HepG2 (cell line): ENCODE results near the gene FAM90A1. TPM values are rescaled to one million over a fixed set of nuclear protein-coding genes. Genes with fewer than 3 reads are reported as not detected.
"Not testable (repeated sequence)": the region's sequence is repeated elsewhere in the genome, so short reads cannot be mapped to it uniquely, and the experiment has no call there.

Source experiments
- ATAC-seq: fragments of 200-7000 bp; cut with Tn5 transposase; 3 replicates; pipeline ENCODE4 v1.9.1; 2020; ENCODE audit warnings: mild to moderate bottlenecking, moderate library complexity
- BruUV-seq: library from RNA; stranded (reverse); fragments of 400-500 nt; replicated peaks from 2 replicates; lab custom pipeline; 2021; lab: Mats Ljungman, UMichigan
- CTCF ChIA-PET: fragments of 300-600 bp; formaldehyde crosslinking; extraction: SDS; loops from one replicate; lab custom pipeline; 2021; ENCODE audit warnings: low total read pairs, inconsistent platforms, low intra/inter-chr PET ratio; lab: Yijun Ruan, JAX
- POLR2A ChIA-PET: fragments of 350-600 bp; sonication (Branson Sonifier 250); formaldehyde crosslinking; loops from one replicate; lab custom pipeline; 2020; ENCODE audit warnings: antibody characterized with exemption, inconsistent platforms; lab: Yijun Ruan, JAX
- DNase-seq: peaks from one replicate; pipeline ENCODE4 v3.0.0-alpha.2; 2015; ENCODE audit warnings: low spot score
- FAIRE-seq: peaks from 3 replicates; lab custom pipeline; 2011; peaks lifted over from hg19 to GRCh38; lab: Jason Lieb, UNC
- H2AFZ ChIP-seq: one replicate; pipeline ENCODE4 v1.6.1; 2011; ENCODE audit warnings: low read length, inconsistent platforms
- H3K27ac ChIP-seq: fragments of 300-600 bp; 3 replicates; pipeline ENCODE4 v1.8.0; 2011; ENCODE audit warnings: mixed run types, mild to moderate bottlenecking, mixed read lengths, low read length, inconsistent platforms; ENCODE audit not compliant: insufficient read depth; ENCODE audit errors: extremely low read length
- H3K27me3 ChIP-seq, 2 experiments: fragments of 200-600 bp in 1 of 2; 2 replicates in 1 of 2; 3 replicates in 1 of 2; pipeline versions ENCODE4 v1.6.0 to v1.8.0; 2011; ENCODE audit warnings: low read length in 2 of 2, mild to moderate bottlenecking in 2 of 2, moderate library complexity in 2 of 2, inconsistent platforms in 1 of 2; ENCODE audit not compliant: insufficient read depth in 2 of 2, control insufficient read depth in 1 of 2
- H3K36me3 ChIP-seq, 2 experiments: fragments of 200-600 bp in 1 of 2; replicated peaks in 1 of 2; 2 replicates in 1 of 2; 3 replicates in 1 of 2; pipeline versions ENCODE4 v1.5.1 to v1.8.0; 2011; ENCODE audit warnings: low read length in 2 of 2, inconsistent platforms in 1 of 2; ENCODE audit not compliant: insufficient read depth in 2 of 2, control insufficient read depth in 1 of 2
- H3K4me1 ChIP-seq: 2 replicates; pipeline ENCODE4 v1.5.1; 2012; ENCODE audit warnings: low read length, inconsistent platforms; ENCODE audit not compliant: insufficient read depth
- H3K4me2 ChIP-seq: 2 replicates; pipeline ENCODE4 v1.6.0; 2011; ENCODE audit warnings: low read depth, low read length, inconsistent platforms
- H3K4me3 ChIP-seq, 3 experiments: fragments of 200-600 bp in 1 of 3; sonication (generic), shearing (Covaris generic) in 1 of 3; replicated peaks in 1 of 3; 2 replicates each; pipeline ENCODE4 v1.5.1; 2011 to 2016; ENCODE audit warnings: low read length in 3 of 3, inconsistent platforms in 2 of 3, low read depth in 2 of 3, mild to moderate bottlenecking in 2 of 3, control low read depth in 1 of 3, mixed read lengths in 1 of 3; ENCODE audit not compliant: insufficient read depth in 1 of 3
- H3K79me2 ChIP-seq: one replicate; pipeline ENCODE4 v1.6.1; 2011; ENCODE audit warnings: low read length, inconsistent platforms; ENCODE audit not compliant: insufficient read depth
- H3K9ac ChIP-seq: 2 replicates; pipeline ENCODE4 v1.6.0; 2011; ENCODE audit warnings: mild to moderate bottlenecking, low read depth, low read length, inconsistent platforms; ENCODE audit not compliant: insufficient read depth
- H3K9me3 ChIP-seq: 2 replicates; pipeline ENCODE4 v1.5.1; 2012; ENCODE audit warnings: mild to moderate bottlenecking, low read length
- H4K20me1 ChIP-seq: 2 replicates; pipeline ENCODE4 v1.6.0; 2011; ENCODE audit warnings: inconsistent platforms, mild to moderate bottlenecking, low read length, moderate library complexity; ENCODE audit not compliant: insufficient read depth
- WGBS: methylation state at CpG from one replicate; pipeline ENCODE4 v1.1.6; 2017; ENCODE audit warnings: low lambda C conversion rate; 5-methylcytosine and 5-hydroxymethylcytosine counted together
- in situ Hi-C: cut with HindIII; loops from 2 replicates; pipeline ENCODE4 v1.10.0; 2017; ENCODE audit warnings: low pct_unique_long_range_greater_than_20kb; ENCODE audit not compliant: extremely low pct_ligation_motif_present
- intact Hi-C: fragments of 100-400 bp; cut with micrococcal nuclease; formaldehyde crosslinking; loops from one replicate; pipeline ENCODE4 v1.10.0; 2022; ENCODE audit not compliant: unreplicated experiment
- polyA plus RNA-seq, 8 experiments: library from polyadenylated mRNA; depleted of rRNA in 3 of 8; stranded (reverse) in 7 of 8; unstranded in 1 of 8; fragments of >200 nt; fragmentation: Illumina TruSeq in 4 of 8; extraction: Trizol in 4 of 8; gene quantifications; 2 replicates each; pipeline versions ENCODE4 v1.2.1 to v1.2.3, GENCODE V29; 2011 to 2016; ENCODE audit warnings: low read depth in 4 of 8, missing spikeins in 1 of 8, mixed read lengths in 1 of 8; ENCODE audit not compliant: insufficient read depth in 1 of 8
- total RNA-seq, 5 experiments: library from RNA; depleted of rRNA; stranded (reverse); fragments of >200 nt; fragmentation: Illumina TruSeq; extraction: Trizol; gene quantifications; 2 replicates each; pipeline ENCODE4 v1.2.3, GENCODE V29; 2016; ENCODE audit warnings: low read depth in 1 of 5

The FAM90A1 gene
- total and polyA plus RNA-seq, 2 of the 13 experiments (the other 11 are each of a cell fraction or from before 2014, with no cell fraction given): not detected

DNA sequence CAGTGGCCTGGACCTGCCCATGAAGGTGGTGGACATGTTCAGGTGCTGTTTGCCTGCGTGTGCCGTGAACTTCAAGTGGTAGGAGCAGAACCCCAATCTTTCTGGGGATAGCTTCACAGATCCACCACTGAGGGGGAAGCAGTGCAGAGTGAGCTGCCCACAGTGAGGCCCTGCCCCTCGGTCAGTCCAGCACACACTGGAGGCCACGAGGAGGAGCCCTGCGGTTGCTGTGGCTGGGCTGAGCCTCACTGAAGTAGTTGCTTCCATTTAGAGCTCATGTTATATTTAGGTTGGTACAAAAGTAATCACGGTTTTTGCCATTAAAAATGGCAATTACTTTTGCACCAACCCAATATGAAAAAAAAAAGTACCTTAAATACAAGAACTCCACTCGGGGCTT is 2.1 kb upstream of the FAM90A1 start:
- H3K9me3 ChIP-seq, H2AFZ ChIP-seq, H3K4me2 ChIP-seq, H3K79me2 ChIP-seq, DNase-seq, H3K4me1 ChIP-seq, H3K27ac ChIP-seq, H3K27me3 ChIP-seq, H3K4me3 ChIP-seq, H4K20me1 ChIP-seq, CTCF ChIA-PET, ATAC-seq, intact Hi-C loops, H3K9ac ChIP-seq, H3K36me3 ChIP-seq, POLR2A ChIA-PET, BruUV-seq, FAIRE-seq: not testable (repeated sequence)
- in situ Hi-C loops: loop anchor here (25.0 kb wide), 1 partner anchor 117 kb away; the partner anchor contains the start of gene CLEC4A
- 39% methylated on average over 7 of the region's 7 CpGs for WGBS

DNA sequence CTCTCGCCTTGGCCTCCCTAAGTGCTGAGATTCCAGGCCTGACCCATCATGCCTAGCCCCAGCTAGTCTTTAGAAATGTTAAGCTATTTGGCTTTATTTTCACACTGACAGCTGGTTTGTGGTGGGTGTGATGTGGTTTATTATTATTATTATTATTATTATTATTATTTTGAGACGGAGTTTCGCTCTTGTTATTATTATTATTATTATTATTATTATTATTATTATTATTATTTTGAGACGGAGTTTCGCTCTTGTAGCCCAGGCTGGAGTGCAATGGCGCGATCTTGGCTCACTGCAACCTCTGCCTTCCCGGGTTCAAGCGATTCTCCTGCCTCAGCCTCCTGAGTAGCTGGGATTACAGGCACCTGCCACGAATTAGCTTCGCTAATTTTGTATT is 1.2 kb upstream of the FAM90A1 start:
- POLR2A ChIA-PET, DNase-seq, CTCF ChIA-PET, intact Hi-C loops, H3K4me2 ChIP-seq, H3K4me3 ChIP-seq, H3K79me2 ChIP-seq, H4K20me1 ChIP-seq, H3K4me1 ChIP-seq, H3K36me3 ChIP-seq, H2AFZ ChIP-seq, BruUV-seq, ATAC-seq, H3K9ac ChIP-seq, H3K9me3 ChIP-seq, H3K27ac ChIP-seq, FAIRE-seq, H3K27me3 ChIP-seq: not testable (repeated sequence)
- WGBS: 78% methylated on average over 11 of the region's 11 CpGs
- in situ Hi-C loops: loop anchor here (25.0 kb wide), 1 partner anchor 116 kb away; the partner anchor contains the start of gene CLEC4A

DNA sequence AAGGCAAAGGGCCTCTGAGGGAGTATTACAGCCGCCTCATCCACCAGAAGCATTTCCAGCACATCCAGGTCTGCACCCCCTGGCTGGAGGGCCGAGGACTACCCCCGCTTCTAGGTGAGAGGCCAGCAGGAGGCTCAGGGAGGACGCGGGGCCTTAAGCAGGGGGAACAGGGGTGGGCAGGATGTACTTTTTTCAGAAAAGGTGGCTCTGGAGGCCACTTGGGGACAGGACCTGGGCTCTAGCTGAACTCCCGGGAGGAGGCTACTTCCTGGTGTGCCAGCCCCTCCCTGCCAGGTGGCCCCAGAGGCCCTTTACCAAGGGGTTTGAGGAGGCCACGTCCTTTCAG is 287 bp upstream of the FAM90A1 start:
- H2AFZ ChIP-seq: not testable (repeated sequence)
- in situ Hi-C loops: loop anchor here (25.0 kb wide), 1 partner anchor 115 kb away; the partner anchor contains the start of gene CLEC4A

More for the DNA sequence above, 287 bp upstream of the FAM90A1 start:
- H4K20me1 ChIP-seq, BruUV-seq, H3K4me3 ChIP-seq, H3K4me1 ChIP-seq, H3K79me2 ChIP-seq, DNase-seq, H3K36me3 ChIP-seq, CTCF ChIA-PET, H3K27ac ChIP-seq, H3K9me3 ChIP-seq, H3K9ac ChIP-seq, H3K27me3 ChIP-seq, H3K4me2 ChIP-seq, intact Hi-C loops, POLR2A ChIA-PET, FAIRE-seq, ATAC-seq: not testable (repeated sequence)
- WGBS: 19% methylated on average over 3 of the region's 7 CpGs
